C4-2B (cell line): Measurements from ENCODE around the gene SKI.

Source experiments
- H3K27ac ChIP-seq: fragments of 450-650 bp; 2 replicates; pipeline ENCODE4 v1.5.1; 2017
- CTCF ChIP-seq: fragments of 450-650 bp; conservative IDR thresholded peaks from 2 replicates; pipeline ENCODE4 v1.5.1; 2017; ENCODE audit warnings: mild to moderate bottlenecking
- ZFX ChIP-seq: fragments of 450-650 bp; IDR thresholded peaks from 2 replicates; pipeline ENCODE4 v1.6.1; 2017

The SKI gene

GRCh38 chr1:2306151-2306978 lies 78.2 kb downstream of the SKI start:
- TF ChIP-seq CTCF (no peak), ZFX (no peak)
- no peak overlapping the region for H3K27ac ChIP-seq

GRCh38 chr1:2307064-2307605 lies 79.0 kb downstream of the SKI start:
- no peak for TF ChIP-seq ZFX
- no peak for TF ChIP-seq CTCF
- H3K27ac ChIP-seq = no peak overlapping the region

GRCh38 chr1:2307972-2308371 lies 79.9 kb downstream of the SKI start:
- H3K27ac ChIP-seq = no peak overlapping the region
- TF ChIP-seq ZFX (no peak), CTCF (no peak)

- H3K27ac ChIP-seq = no peak overlapping the region
- TF ChIP-seq ZFX (no peak), CTCF (no peak)
Measured at GRCh38 chr1:2308844-2309243, 80.7 kb downstream of the SKI start.

GRCh38 chr1:2310332-2311183 lies 82.4 kb downstream of the SKI start:
- no peak overlapping the region; the same call in 1 of the 2 replicates for H3K27ac ChIP-seq
- TF ChIP-seq CTCF (no peak), ZFX (no peak)

- no peak for TF ChIP-seq CTCF
- TF ChIP-seq ZFX = no peak
- H3K27ac ChIP-seq = no peak overlapping the region; the same call in 1 of the 2 replicates
Measured at GRCh38 chr1:2311184-2312032, 83.3 kb downstream of the SKI start.
